Neural progenitor cell (in vitro differentiated cells): ENCODE data around the gene FRAS1.

Source experiments
- EZH2 ChIP-seq: fragments of 200-600 bp; sonication (generic); IDR thresholded peaks from 2 replicates; pipeline ENCODE4 v1.6.1; 2017; ENCODE audit warnings: antibody characterized with exemption, mild to moderate bottlenecking, moderate library complexity
- TF ChIP-seq, protein P1 (sequence below): fragments of 200-600 bp; sonication (generic); IDR thresholded peaks from 2 replicates; pipeline ENCODE4 v1.5.1; 2017; ENCODE audit warnings: antibody characterized with exemption, mild to moderate bottlenecking

DNA sequence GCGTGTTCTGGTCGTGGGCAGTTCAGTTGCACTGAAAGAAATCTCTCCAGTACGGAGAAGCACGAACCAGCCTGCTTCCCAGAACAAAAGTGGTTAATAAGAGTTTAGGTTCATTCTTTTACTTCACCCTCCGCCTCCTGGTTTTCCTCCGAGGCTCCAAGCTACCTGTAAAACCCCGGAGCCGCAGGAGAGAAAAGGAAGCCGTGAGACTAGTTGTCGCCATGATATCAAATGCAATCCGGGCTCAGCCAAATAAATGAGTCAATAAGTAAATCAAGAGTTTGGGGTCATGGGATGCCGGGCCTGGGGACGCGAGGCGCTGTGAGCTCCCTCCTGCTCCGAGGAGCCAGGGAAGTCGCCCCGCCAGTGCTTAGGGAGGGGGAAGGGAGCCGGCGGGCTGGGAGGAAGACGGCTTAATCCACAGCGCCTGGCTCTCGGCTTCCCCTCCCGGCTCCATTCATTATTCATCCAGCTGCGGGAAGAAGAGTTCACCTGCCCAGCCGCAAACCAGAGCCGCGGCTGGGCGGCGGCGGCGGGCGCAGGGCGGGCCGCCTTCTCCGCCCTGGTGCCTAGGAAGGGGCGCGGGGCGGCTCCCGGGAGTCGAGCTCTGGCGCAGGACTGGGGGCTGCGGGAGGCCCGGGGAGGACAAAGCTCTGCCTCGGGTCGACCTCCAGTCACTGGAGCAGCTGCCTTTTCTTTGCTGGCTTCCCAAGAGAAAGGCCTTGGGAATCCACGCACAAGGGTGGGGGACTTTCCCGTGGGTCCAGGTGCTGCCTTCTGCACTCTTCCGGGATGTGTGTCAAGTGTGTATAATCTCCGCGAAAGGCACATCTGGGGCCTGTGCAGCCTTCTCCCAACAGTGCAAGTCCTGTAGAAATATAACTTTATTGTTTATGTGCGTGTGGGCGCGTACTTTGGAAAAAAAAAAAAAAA lies 1.7 kb downstream of the FRAS1 start:
- TF ChIP-seq, protein P1, sequence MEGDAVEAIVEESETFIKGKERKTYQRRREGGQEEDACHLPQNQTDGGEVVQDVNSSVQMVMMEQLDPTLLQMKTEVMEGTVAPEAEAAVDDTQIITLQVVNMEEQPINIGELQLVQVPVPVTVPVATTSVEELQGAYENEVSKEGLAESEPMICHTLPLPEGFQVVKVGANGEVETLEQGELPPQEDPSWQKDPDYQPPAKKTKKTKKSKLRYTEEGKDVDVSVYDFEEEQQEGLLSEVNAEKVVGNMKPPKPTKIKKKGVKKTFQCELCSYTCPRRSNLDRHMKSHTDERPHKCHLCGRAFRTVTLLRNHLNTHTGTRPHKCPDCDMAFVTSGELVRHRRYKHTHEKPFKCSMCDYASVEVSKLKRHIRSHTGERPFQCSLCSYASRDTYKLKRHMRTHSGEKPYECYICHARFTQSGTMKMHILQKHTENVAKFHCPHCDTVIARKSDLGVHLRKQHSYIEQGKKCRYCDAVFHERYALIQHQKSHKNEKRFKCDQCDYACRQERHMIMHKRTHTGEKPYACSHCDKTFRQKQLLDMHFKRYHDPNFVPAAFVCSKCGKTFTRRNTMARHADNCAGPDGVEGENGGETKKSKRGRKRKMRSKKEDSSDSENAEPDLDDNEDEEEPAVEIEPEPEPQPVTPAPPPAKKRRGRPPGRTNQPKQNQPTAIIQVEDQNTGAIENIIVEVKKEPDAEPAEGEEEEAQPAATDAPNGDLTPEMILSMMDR = no peak
- no peak for TF ChIP-seq EZH2
